Trophoblast cell (in vitro differentiated cells and primary cell): ENCODE results near the gene PARD3B.

ENCODE experiments used
- DNase-seq, 2 donors: peaks; one replicate each; pipeline ENCODE4 v3.0.0-alpha.2; 2016
- H2AFZ ChIP-seq: 2 replicates; pipeline ENCODE4 v1.6.1; 2013; ENCODE audit warnings: low read length, moderate library complexity, mild to moderate bottlenecking; ENCODE audit not compliant: insufficient read depth, poor library complexity
- H2AK5ac ChIP-seq: 2 replicates; pipeline ENCODE4 v1.6.1; 2013; ENCODE audit warnings: mild to moderate bottlenecking, low read length
- H2BK120ac ChIP-seq: 2 replicates; pipeline ENCODE4 v1.6.1; 2013; ENCODE audit warnings: low read length, mild to moderate bottlenecking, moderate library complexity; ENCODE audit not compliant: insufficient read depth, poor library complexity
- H2BK12ac ChIP-seq: 2 replicates; pipeline ENCODE4 v1.6.1; 2013; ENCODE audit warnings: mild to moderate bottlenecking, low read length, moderate library complexity
- H2BK5ac ChIP-seq: 2 replicates; pipeline ENCODE4 v1.6.1; 2013; ENCODE audit warnings: low read length, low read depth, moderate library complexity, mild to moderate bottlenecking; ENCODE audit not compliant: poor library complexity
- H3K14ac ChIP-seq: 2 replicates; pipeline ENCODE4 v1.6.1; 2013; ENCODE audit warnings: mild to moderate bottlenecking, low read length
- H3K18ac ChIP-seq: 2 replicates; pipeline ENCODE4 v1.6.1; 2013; ENCODE audit warnings: mild to moderate bottlenecking, low read length
- H3K23ac ChIP-seq: 2 replicates; pipeline ENCODE4 v1.6.1; 2013; ENCODE audit warnings: low read length
- H3K27ac ChIP-seq: 2 replicates; pipeline ENCODE4 v1.5.1; 2013; ENCODE audit warnings: low read depth, mild to moderate bottlenecking, inconsistent platforms, low read length, moderate library complexity
- H3K27me3 ChIP-seq: 2 replicates; pipeline ENCODE4 v1.6.1; 2013; ENCODE audit warnings: inconsistent platforms, mild to moderate bottlenecking, low read length, moderate library complexity; ENCODE audit not compliant: insufficient read depth
- H3K36me3 ChIP-seq, 2 experiments: 1 replicate in 1 of 2; 2 replicates in 1 of 2; pipeline ENCODE4 v1.6.1; 2013; ENCODE audit warnings: low read length in 2 of 2, mild to moderate bottlenecking in 2 of 2, moderate library complexity in 1 of 2; ENCODE audit not compliant: insufficient read depth in 2 of 2, control insufficient read depth in 1 of 2
- H3K4ac ChIP-seq: 2 replicates; pipeline ENCODE4 v1.6.1; 2013; ENCODE audit warnings: low read depth, mild to moderate bottlenecking, low read length, moderate library complexity
- H3K4me1 ChIP-seq, 2 experiments: 1 replicate in 1 of 2; 2 replicates in 1 of 2; pipeline ENCODE4 v1.6.1; 2013; ENCODE audit warnings: low read length in 2 of 2, mild to moderate bottlenecking in 2 of 2, moderate library complexity in 1 of 2; ENCODE audit not compliant: insufficient read depth in 2 of 2, control insufficient read depth in 1 of 2
- H3K4me2 ChIP-seq: 2 replicates; pipeline ENCODE4 v1.6.1; 2013; ENCODE audit warnings: inconsistent platforms, mild to moderate bottlenecking, low read length, moderate library complexity
- H3K4me3 ChIP-seq: 2 replicates; pipeline ENCODE4 v1.5.1; 2013; ENCODE audit warnings: mild to moderate bottlenecking, low read depth, low read length, inconsistent platforms
- H3K79me1 ChIP-seq: one replicate; pipeline ENCODE4 v1.6.1; 2013; ENCODE audit warnings: low read length
- H3K79me2 ChIP-seq: 2 replicates; pipeline ENCODE4 v1.6.1; 2013; ENCODE audit warnings: low read length, mild to moderate bottlenecking; ENCODE audit not compliant: control insufficient read depth, insufficient read depth, poor library complexity
- H3K9ac ChIP-seq: 2 replicates; pipeline ENCODE4 v1.6.1; 2013; ENCODE audit warnings: mild to moderate bottlenecking, low read length
- H3K9me3 ChIP-seq: 2 replicates; pipeline ENCODE4 v1.6.1; 2013; ENCODE audit warnings: low read depth, mild to moderate bottlenecking, control low read depth, inconsistent platforms, low read length; ENCODE audit not compliant: insufficient read depth
- H4K12ac ChIP-seq: 2 replicates; pipeline ENCODE4 v1.6.1; 2013; ENCODE audit warnings: low read depth, mild to moderate bottlenecking, low read length, moderate library complexity
- H4K8ac ChIP-seq: 2 replicates; pipeline ENCODE4 v1.6.1; 2013; ENCODE audit warnings: low read depth, mild to moderate bottlenecking, low read length, moderate library complexity
- H4K91ac ChIP-seq: one replicate; pipeline ENCODE4 v1.6.1; 2013; ENCODE audit warnings: low read depth, mild to moderate bottlenecking, low read length, moderate library complexity
- WGBS: extraction: QIAGEN DNeasy Blood & Tissue Kit; methylation state at CpG from one replicate; pipeline ENCODE4 v1.1.7; 2013; ENCODE audit warnings: missing lambda C conversion rate; ENCODE audit not compliant: insufficient read length, insufficient coverage; ENCODE audit errors: extremely low coverage; 5-methylcytosine and 5-hydroxymethylcytosine counted together

PARD3B gene

DNA sequence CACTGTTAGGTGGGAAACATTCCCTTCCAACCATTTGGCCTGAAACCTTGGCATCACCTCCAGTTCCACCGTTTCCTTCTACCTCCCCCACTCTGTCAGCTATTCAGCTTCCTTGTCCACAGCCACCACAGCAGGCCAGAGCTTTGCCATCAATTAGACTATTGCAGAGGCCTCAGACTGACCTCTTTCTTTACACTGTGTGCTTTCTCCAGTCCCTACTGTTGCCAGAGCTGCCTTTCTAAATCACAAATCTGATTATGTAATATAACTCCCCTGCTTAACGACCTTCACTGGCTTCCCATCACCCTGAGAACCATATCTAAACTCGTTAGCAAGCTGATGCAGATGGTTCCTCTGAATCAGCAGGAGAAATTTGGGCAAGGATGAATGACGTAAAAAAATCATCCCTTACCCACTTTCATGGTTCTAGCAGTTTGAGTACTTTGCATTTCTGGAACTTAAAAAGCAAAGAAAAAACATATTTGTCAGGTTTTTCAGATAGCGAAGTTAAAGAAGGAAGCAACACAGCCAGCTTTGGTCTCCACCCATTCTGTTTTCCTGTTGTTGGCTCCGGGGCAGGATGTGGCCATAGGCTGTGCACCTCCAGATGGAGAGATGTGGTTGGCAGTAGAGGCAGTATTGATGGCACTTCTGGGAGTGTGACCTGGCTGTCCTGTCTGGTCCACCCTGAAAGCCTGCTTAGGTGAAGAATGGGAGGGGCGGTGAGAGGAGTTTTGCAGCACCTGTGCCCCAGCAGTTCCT lies 422.1 kb downstream of the PARD3B start:
- Histone ChIP-seq H3K27me3 (no peaks in the 10 kb centered on the region), H4K91ac (no peak overlapping the region), H3K4me2 (no peak overlapping the region), H3K4ac (no peak overlapping the region), H2BK120ac (no peak overlapping the region), H2BK5ac (no peak overlapping the region), H2AK5ac (no peak overlapping the region), H3K14ac (no peak overlapping the region), H4K12ac (no peak overlapping the region), H3K4me3 (no peak overlapping the region), H3K9ac (no peak overlapping the region), H3K79me1 (no peaks in the 10 kb centered on the region), H2AFZ (no peak overlapping the region), H3K27ac (no peak overlapping the region), H3K79me2 (no peaks in the 10 kb centered on the region), H4K8ac (no peak overlapping the region), H3K9me3 (no peaks in the 10 kb centered on the region), H3K18ac (no peak overlapping the region), H3K36me3 (no peaks in the 10 kb centered on the region), H3K23ac (no peak overlapping the region), H2BK12ac (no peak overlapping the region), H3K4me1 (no peaks in the 10 kb centered on the region)
- DNase-seq, result no peak
- WGBS, result no CpG with 5 or more reads among the region's 7 CpGs

DNA sequence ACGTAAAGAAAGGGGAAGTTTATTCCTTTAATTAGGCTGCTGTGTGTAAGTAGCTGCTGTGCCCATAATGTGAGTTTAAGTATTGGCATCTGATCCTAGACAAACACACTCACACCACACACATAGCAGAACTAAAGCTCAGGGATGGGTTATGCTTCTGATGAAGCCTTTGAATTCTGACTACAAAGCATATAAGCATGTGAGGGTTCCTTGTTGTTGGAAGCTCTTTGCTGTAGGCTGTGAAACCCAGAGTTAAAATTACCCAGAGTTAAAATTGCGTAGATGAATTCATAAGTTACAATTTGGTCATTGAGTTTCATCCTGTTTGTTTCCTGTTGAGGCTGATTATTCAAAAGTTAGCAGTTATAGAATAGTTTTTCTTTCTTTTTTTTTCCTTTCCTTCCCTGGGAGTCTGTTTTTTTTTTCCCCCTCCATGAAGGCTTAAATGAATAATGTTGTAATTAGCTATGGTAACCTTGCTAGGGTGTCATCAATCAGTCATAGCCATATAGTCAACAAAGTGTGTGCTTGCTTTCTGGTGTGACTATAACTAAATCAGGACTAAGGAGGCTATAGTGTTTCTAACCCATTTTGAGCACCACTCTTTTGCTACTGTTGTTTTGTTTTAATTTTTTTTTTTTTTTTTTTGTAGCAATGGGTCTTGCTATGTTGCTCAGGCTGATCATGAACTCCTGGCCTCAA lies 426.1 kb downstream of the PARD3B start:
- H4K8ac ChIP-seq, result no peak overlapping the region
- H3K79me2 ChIP-seq, result no peaks in the 10 kb centered on the region
- no peaks in the 10 kb centered on the region for H3K79me1 ChIP-seq
- no peak overlapping the region for H3K18ac ChIP-seq
- DNase-seq, result no peak
- WGBS, result no CpG with 5 or more reads among the region's 2 CpGs
- H3K4me3 ChIP-seq, result no peak overlapping the region
- no peak overlapping the region for H3K9ac ChIP-seq
- H4K91ac ChIP-seq, result no peak overlapping the region
- no peak overlapping the region for H2BK5ac ChIP-seq
- no peaks in the 10 kb centered on the region for H3K36me3 ChIP-seq
- H3K27me3 ChIP-seq, result no peaks in the 10 kb centered on the region
- H2BK120ac ChIP-seq, result no peak overlapping the region
- no peak overlapping the region for H3K23ac ChIP-seq
- H3K14ac ChIP-seq, result no peak overlapping the region
- no peak overlapping the region for H3K27ac ChIP-seq
- no peaks in the 10 kb centered on the region for H3K4me1 ChIP-seq
- H3K9me3 ChIP-seq, result no peaks in the 10 kb centered on the region
- no peak overlapping the region for H4K12ac ChIP-seq
- no peak overlapping the region for H3K4me2 ChIP-seq
- no peak overlapping the region for H3K4ac ChIP-seq
- no peak overlapping the region for H2AK5ac ChIP-seq
- H2AFZ ChIP-seq, result no peak overlapping the region
- H2BK12ac ChIP-seq, result no peak overlapping the region

DNA sequence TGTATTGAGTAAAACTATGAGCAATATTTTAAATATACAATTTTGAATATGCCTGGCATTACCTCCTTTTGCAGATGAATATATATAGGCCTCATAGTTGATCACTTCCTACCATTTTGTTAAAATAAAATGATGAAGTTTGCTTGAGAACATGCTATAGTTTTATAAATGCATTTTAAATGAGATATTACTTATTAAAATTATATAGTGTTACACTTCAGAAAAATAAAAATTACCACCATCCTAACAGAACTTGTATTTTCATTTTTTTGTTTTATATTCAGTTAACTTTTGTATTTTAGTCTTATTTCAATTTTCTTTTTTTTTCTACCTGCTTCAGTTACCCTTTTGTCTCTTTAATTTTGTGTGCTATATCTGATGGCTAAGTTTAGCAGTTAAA lies 426.9 kb downstream of the PARD3B start:
- Histone ChIP-seq H3K79me2 (no peaks in the 10 kb centered on the region), H3K9me3 (no peaks in the 10 kb centered on the region), H3K14ac (no peak overlapping the region), H3K4me1 (no peaks in the 10 kb centered on the region), H2BK120ac (no peak overlapping the region), H3K4ac (no peak overlapping the region), H3K79me1 (no peaks in the 10 kb centered on the region), H2BK12ac (no peak overlapping the region), H3K4me2 (no peak overlapping the region), H3K9ac (no peak overlapping the region), H3K4me3 (no peak overlapping the region), H3K36me3 (no peaks in the 10 kb centered on the region), H4K8ac (no peak overlapping the region), H2AFZ (no peak overlapping the region), H2AK5ac (no peak overlapping the region), H2BK5ac (no peak overlapping the region), H4K91ac (no peak overlapping the region), H3K23ac (no peak overlapping the region), H3K27ac (no peak overlapping the region), H3K18ac (no peak overlapping the region), H4K12ac (no peak overlapping the region), H3K27me3 (no peaks in the 10 kb centered on the region)
- no peak for DNase-seq

DNA sequence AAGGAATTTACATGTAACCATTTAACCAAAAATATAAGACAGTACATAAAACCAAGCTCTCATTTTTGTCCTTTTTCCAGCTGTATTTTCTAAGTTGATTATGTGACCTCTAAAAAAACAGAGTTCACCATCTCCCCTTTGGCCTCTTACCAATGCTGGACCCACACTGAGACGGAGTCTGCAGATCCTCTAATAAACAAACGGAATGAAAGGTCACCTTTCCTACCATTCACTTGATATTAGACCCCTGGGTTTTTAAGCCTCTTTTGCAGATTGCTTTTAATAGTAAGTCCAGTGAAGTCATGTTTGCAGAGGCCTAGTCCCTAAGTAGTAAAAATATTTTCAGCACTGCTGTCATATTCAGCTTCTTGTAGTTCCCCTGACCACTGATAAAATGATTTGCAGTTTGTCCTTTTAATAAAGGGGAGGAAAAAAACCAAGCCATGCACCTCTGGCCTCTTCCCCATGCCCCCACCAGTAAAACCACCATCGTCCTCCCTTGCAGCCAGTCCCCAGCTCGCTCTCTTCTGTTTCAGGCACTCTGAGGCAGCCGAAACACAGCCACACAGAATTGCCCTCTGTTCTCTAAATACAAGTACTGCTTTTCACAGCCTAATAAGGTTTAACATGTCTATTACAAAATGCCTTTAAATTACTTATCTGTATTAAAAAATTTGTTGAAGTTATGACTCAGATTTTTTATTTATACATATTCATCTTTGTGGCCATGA lies 427.5 kb downstream of the PARD3B start:
- H3K79me2 ChIP-seq, result no peaks in the 10 kb centered on the region
- WGBS, result no CpG with 5 or more reads among the region's 5 CpGs
- no peak overlapping the region for H2AFZ ChIP-seq
- H3K27me3 ChIP-seq, result no peaks in the 10 kb centered on the region
- no peak overlapping the region for H3K4ac ChIP-seq
- no peaks in the 10 kb centered on the region for H3K79me1 ChIP-seq
- no peak overlapping the region for H4K8ac ChIP-seq
- no peak overlapping the region for H2BK12ac ChIP-seq
- H3K4me1 ChIP-seq, result no peaks in the 10 kb centered on the region
- H4K91ac ChIP-seq, result no peak overlapping the region
- no peak overlapping the region for H3K4me2 ChIP-seq
- no peak for DNase-seq
- no peak overlapping the region for H3K4me3 ChIP-seq
- no peak overlapping the region for H2AK5ac ChIP-seq
- no peak overlapping the region for H3K23ac ChIP-seq
- no peak overlapping the region for H2BK120ac ChIP-seq
- H3K14ac ChIP-seq, result no peak overlapping the region
- no peak overlapping the region for H3K9ac ChIP-seq
- no peaks in the 10 kb centered on the region for H3K9me3 ChIP-seq
- no peaks in the 10 kb centered on the region for H3K36me3 ChIP-seq
- H2BK5ac ChIP-seq, result no peak overlapping the region
- no peak overlapping the region for H4K12ac ChIP-seq
- H3K18ac ChIP-seq, result no peak overlapping the region
- no peak overlapping the region for H3K27ac ChIP-seq
